SK-N-SH treated with all-trans-retinoic acid at 6 μM for 48 hours (cell line): Measurements from ENCODE around the gene CAMKMT.

Source experiments
- ATAC-seq: fragments of 200-7000 bp; cut with Tn5 transposase; 3 replicates; pipeline ENCODE4 v1.9.1; 2020; ENCODE audit warnings: mild to moderate bottlenecking, moderate library complexity
- ARNTL ChIP-seq: fragments of 450-650 bp; formaldehyde crosslinking; IDR thresholded peaks from 2 replicates; pipeline ENCODE4 v1.5.0; 2020; ENCODE audit warnings: low read depth, mild to moderate bottlenecking, moderate library complexity, borderline replicate concordance
- BACH2 ChIP-seq: fragments of 250-450 bp; sonication (Bioruptor Pico); IDR thresholded peaks from 2 replicates; pipeline ENCODE4 v1.9.0; 2021; ENCODE audit warnings: mild to moderate bottlenecking, borderline replicate concordance
- CSDC2 ChIP-seq: fragments of 250-450 bp; sonication (Bioruptor Pico); IDR thresholded peaks from 2 replicates; pipeline ENCODE4 v1.5.0; 2020; ENCODE audit warnings: mild to moderate bottlenecking, moderate library complexity
- CSRNP3 ChIP-seq: fragments of 250-450 bp; sonication (Bioruptor Pico); IDR thresholded peaks from 2 replicates; pipeline ENCODE4 v1.5.1; 2021; ENCODE audit warnings: mild to moderate bottlenecking, moderate library complexity
- GLIS3 ChIP-seq: fragments of 250-450 bp; sonication (Bioruptor Pico); IDR thresholded peaks from 2 replicates; pipeline ENCODE4 v1.5.0; 2020; ENCODE audit warnings: mild to moderate bottlenecking, moderate library complexity
- ISL1 ChIP-seq: fragments of 250-450 bp; sonication (Bioruptor Pico); IDR thresholded peaks from 2 replicates; pipeline ENCODE4 v2.1.2; 2022; ENCODE audit warnings: mild to moderate bottlenecking, moderate library complexity
- OSR1 ChIP-seq: fragments of 250-450 bp; sonication (Bioruptor Pico); IDR thresholded peaks from 2 replicates; pipeline ENCODE4 v1.8.0; 2022; ENCODE audit warnings: moderate library complexity, mild to moderate bottlenecking, inconsistent platforms
- POU6F1 ChIP-seq: fragments of 250-450 bp; sonication (Bioruptor Pico); IDR thresholded peaks from 2 replicates; pipeline ENCODE4 v1.8.0; 2021; ENCODE audit warnings: low read depth, mild to moderate bottlenecking, moderate library complexity, borderline replicate concordance
- PPARA ChIP-seq: fragments of 250-450 bp; sonication (Bioruptor Pico); IDR thresholded peaks from 2 replicates; pipeline ENCODE4 v1.5.0; 2020; ENCODE audit warnings: mild to moderate bottlenecking, borderline replicate concordance
- RARB ChIP-seq: fragments of 250-450 bp; sonication (Bioruptor Pico); IDR thresholded peaks from 2 replicates; pipeline ENCODE4 v1.8.0; 2021; ENCODE audit warnings: mild to moderate bottlenecking, moderate library complexity
- SNAI2 ChIP-seq: fragments of 250-450 bp; sonication (Bioruptor Pico); IDR thresholded peaks from 2 replicates; pipeline ENCODE4 v1.5.0; 2020; ENCODE audit warnings: mild to moderate bottlenecking, moderate library complexity
- TSHZ2 ChIP-seq: fragments of 250-450 bp; sonication (Bioruptor Pico); IDR thresholded peaks from 2 replicates; pipeline ENCODE4 v1.5.0; 2020; ENCODE audit warnings: mild to moderate bottlenecking, moderate library complexity
- ZC3H10 ChIP-seq: fragments of 250-450 bp; sonication (Bioruptor Pico); IDR thresholded peaks from 2 replicates; pipeline ENCODE4 v1.5.1; 2021; ENCODE audit warnings: mild to moderate bottlenecking, moderate library complexity
- ZFP3 ChIP-seq: fragments of 250-450 bp; sonication (Bioruptor Pico); IDR thresholded peaks from 2 replicates; pipeline ENCODE4 v1.5.0; 2020; ENCODE audit warnings: mild to moderate bottlenecking, moderate library complexity
- ZFP30 ChIP-seq: fragments of 450-650 bp; formaldehyde crosslinking; IDR thresholded peaks from 2 replicates; pipeline ENCODE4 v1.5.0; 2022; ENCODE audit warnings: mild to moderate bottlenecking, moderate library complexity
- ZNF565 ChIP-seq: fragments of 450-650 bp; formaldehyde crosslinking; conservative IDR thresholded peaks from 2 replicates; pipeline ENCODE4 v1.5.0; 2020; ENCODE audit warnings: low read depth, mild to moderate bottlenecking, moderate library complexity
- ZNF70 ChIP-seq: fragments of 450-650 bp; formaldehyde crosslinking; IDR thresholded peaks from 2 replicates; pipeline ENCODE4 v1.5.0; 2020; ENCODE audit warnings: mild to moderate bottlenecking, moderate library complexity
- ZNF8 ChIP-seq: fragments of 450-650 bp; formaldehyde crosslinking; IDR thresholded peaks from 2 replicates; pipeline ENCODE4 v1.5.0; 2020; ENCODE audit warnings: mild to moderate bottlenecking, moderate library complexity
- TF ChIP-seq, protein P1 (sequence below): fragments of 250-450 bp; sonication (Bioruptor Pico); IDR thresholded peaks from 2 replicates; pipeline ENCODE4 v1.5.1; 2020; ENCODE audit warnings: low read depth, mild to moderate bottlenecking, moderate library complexity
- TF ChIP-seq, protein P2 (sequence below): fragments of 250-450 bp; sonication (Bioruptor Pico); IDR thresholded peaks from 2 replicates; pipeline ENCODE4 v1.8.0; 2020; ENCODE audit warnings: mild to moderate bottlenecking, moderate library complexity, borderline replicate concordance

The CAMKMT gene

GRCh38 chr2:44477657-44478414 is 116.1 kb downstream of the CAMKMT start (continued):
- TF ChIP-seq, protein P1, sequence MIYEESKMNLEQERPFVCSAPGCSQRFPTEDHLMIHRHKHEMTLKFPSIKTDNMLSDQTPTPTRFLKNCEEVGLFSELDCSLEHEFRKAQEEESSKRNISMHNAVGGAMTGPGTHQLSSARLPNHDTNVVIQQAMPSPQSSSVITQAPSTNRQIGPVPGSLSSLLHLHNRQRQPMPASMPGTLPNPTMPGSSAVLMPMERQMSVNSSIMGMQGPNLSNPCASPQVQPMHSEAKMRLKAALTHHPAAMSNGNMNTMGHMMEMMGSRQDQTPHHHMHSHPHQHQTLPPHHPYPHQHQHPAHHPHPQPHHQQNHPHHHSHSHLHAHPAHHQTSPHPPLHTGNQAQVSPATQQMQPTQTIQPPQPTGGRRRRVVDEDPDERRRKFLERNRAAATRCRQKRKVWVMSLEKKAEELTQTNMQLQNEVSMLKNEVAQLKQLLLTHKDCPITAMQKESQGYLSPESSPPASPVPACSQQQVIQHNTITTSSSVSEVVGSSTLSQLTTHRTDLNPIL (CRISPR knock-in tag), result no peak
- TF ChIP-seq, all 23 proteins: peak for 0

GRCh38 chr2:44479127-44479887 is 117.6 kb downstream of the CAMKMT start:
- no peak for TF ChIP-seq ZFP3 (CRISPR knock-in tag)
- no peak for TF ChIP-seq ISL1 (CRISPR knock-in tag)
- no peak for TF ChIP-seq CSDC2 (CRISPR knock-in tag)
- TF ChIP-seq PPARA (CRISPR knock-in tag), result no peak
- ATAC-seq, result peak; percentile 100

DNA sequence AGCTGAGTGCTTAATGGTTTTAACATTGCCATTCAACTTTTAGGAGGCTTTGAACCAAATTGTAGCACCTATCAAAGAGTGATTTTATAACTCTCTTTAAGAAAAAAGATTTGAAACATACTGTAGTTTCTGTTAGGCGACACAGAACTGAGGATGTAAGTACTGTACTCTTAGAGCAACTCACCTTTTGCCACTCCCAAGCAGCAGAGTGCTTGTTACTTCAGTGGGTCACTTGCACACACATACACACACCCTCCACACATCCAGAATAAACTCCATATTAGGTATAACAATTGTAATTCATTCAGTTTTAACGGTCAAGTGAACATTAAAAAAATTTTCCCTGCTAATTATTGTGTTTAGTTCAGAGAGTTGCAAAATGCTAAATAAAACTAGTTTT is 118.3 kb downstream of the CAMKMT start:
- TF ChIP-seq RARB, result no peak
- no peak for TF ChIP-seq OSR1 (CRISPR knock-in tag)
- no peak for TF ChIP-seq ZC3H10
- no peak for TF ChIP-seq BACH2 (CRISPR knock-in tag)
- no peak for TF ChIP-seq ZFP3 (CRISPR knock-in tag)
- no peak for TF ChIP-seq TSHZ2 (CRISPR knock-in tag)
- no peak for TF ChIP-seq POU6F1 (CRISPR knock-in tag)
- TF ChIP-seq ZNF70, result no peak
- TF ChIP-seq, protein P2, sequence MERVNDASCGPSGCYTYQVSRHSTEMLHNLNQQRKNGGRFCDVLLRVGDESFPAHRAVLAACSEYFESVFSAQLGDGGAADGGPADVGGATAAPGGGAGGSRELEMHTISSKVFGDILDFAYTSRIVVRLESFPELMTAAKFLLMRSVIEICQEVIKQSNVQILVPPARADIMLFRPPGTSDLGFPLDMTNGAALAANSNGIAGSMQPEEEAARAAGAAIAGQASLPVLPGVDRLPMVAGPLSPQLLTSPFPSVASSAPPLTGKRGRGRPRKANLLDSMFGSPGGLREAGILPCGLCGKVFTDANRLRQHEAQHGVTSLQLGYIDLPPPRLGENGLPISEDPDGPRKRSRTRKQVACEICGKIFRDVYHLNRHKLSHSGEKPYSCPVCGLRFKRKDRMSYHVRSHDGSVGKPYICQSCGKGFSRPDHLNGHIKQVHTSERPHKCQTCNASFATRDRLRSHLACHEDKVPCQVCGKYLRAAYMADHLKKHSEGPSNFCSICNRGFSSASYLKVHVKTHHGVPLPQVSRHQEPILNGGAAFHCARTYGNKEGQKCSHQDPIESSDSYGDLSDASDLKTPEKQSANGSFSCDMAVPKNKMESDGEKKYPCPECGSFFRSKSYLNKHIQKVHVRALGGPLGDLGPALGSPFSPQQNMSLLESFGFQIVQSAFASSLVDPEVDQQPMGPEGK, result no peak
- no peak for TF ChIP-seq GLIS3
- TF ChIP-seq ZNF8, result no peak
- no peak for TF ChIP-seq CSDC2 (CRISPR knock-in tag)
- no peak for TF ChIP-seq CSRNP3
- TF ChIP-seq PPARA (CRISPR knock-in tag), result no peak
- TF ChIP-seq ISL1 (CRISPR knock-in tag), result no peak
- TF ChIP-seq ZFP30 (CRISPR knock-in tag), result no peak
- no peak for TF ChIP-seq ARNTL (CRISPR knock-in tag)
- no peak for TF ChIP-seq SNAI2 (CRISPR knock-in tag)
- TF ChIP-seq ZNF565 (CRISPR knock-in tag), result no peak
- peak; percentile 57 for ATAC-seq
